Fibroblast of villous mesenchyme (primary cell): ENCODE data around the gene QRICH2. TPM values are rescaled to one million over a fixed set of nuclear protein-coding genes. Genes with fewer than 3 reads are reported as not detected.

Source experiments
- DNase-seq: peaks from one replicate; pipeline ENCODE4 v3.0.0-alpha.2; 2010; ENCODE audit warnings: low read depth
- H3K4me3 ChIP-seq: 2 replicates; pipeline ENCODE4 v1.5.1; 2011; ENCODE audit warnings: low read depth, mild to moderate bottlenecking, low read length
- total RNA-seq: library from RNA; depleted of rRNA; stranded (reverse); fragments of >200 nt; gene quantifications from 2 replicates; pipeline ENCODE4 v1.2.3, GENCODE V29; 2012
- TF ChIP-seq, protein P1 (sequence below): IDR thresholded peaks from 2 replicates; pipeline ENCODE4 v1.5.1; 2012; ENCODE audit warnings: low read depth, mild to moderate bottlenecking, low read length; ENCODE audit not compliant: insufficient read depth

Gene QRICH2
- total RNA-seq, 1 donor, result 2.2 TPM

DNA sequence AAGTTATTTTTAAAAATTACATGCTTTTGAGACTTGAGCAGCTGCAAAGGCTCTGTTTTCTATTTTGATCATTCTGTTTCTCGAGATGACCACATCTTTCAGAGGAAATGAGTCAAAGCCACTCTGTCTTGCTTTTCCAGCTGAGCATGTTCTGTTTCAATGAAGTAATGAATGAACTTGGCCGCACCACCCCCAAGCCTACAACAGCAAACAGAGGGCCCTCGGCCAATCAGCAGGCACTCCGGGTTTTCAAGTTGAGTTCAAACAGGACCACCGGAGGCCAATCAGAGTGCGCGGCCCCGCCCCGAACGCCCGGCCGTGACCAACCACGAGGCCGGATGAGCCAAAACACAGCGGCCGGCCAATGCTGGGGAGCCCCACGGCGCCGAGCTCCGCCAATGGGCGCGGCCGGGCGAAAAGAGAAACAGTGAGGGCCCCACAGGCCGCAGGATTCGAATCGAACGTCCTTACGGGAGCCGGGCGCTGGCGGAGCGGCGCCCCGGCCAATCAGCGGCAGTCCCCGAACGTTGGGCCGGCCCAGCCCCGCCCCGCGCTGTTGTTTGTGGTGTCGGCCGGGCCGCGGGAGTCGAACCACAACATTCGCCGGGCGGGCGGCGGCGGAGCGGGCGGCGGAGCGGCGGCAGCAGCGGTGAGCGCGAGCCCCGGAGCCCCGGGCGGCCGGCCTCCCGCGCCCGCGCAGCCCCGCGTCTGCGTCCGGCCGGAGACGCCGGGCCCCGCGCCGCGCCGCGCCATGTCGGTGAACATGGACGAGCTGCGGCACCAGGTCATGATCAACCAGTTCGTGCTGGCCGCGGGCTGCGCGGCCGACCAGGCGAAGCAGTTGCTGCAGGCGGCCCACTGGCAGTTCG is 43.1 kb downstream of the QRICH2 start, which contains the start of gene UBALD2:
Gene UBALD2, plus strand, starts transcription at position 594 of the 869 bp plus-strand sequence. Its CDS starts 158 bp downstream, at position 752.
- TF ChIP-seq, protein P1, sequence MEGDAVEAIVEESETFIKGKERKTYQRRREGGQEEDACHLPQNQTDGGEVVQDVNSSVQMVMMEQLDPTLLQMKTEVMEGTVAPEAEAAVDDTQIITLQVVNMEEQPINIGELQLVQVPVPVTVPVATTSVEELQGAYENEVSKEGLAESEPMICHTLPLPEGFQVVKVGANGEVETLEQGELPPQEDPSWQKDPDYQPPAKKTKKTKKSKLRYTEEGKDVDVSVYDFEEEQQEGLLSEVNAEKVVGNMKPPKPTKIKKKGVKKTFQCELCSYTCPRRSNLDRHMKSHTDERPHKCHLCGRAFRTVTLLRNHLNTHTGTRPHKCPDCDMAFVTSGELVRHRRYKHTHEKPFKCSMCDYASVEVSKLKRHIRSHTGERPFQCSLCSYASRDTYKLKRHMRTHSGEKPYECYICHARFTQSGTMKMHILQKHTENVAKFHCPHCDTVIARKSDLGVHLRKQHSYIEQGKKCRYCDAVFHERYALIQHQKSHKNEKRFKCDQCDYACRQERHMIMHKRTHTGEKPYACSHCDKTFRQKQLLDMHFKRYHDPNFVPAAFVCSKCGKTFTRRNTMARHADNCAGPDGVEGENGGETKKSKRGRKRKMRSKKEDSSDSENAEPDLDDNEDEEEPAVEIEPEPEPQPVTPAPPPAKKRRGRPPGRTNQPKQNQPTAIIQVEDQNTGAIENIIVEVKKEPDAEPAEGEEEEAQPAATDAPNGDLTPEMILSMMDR, result no peak
- DNase-seq, result peak; percentile 100
- peak within 1 kb of the TSS; percentile 81 for H3K4me3 ChIP-seq

DNA sequence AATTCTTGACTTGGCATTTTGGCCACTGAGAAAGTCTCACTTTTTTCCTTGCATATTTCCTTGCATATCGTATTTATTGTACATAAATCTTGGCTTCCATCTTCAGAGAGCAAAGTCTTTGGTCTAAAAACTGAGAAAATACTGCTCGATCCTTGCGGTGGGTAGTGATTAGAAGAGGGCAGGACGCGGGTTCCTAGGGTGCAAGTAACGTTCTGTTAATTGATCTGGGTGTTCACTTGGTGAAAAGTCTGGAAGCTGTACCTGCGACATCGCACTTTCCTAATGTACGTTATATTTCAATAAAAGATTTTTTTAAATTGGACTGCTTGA is 43.7 kb downstream of the QRICH2 start:
- H3K4me3 ChIP-seq, result peak overlapping the region; percentile 40
- DNase-seq, result no peak
- TF ChIP-seq, protein P1, result no peak

DNA sequence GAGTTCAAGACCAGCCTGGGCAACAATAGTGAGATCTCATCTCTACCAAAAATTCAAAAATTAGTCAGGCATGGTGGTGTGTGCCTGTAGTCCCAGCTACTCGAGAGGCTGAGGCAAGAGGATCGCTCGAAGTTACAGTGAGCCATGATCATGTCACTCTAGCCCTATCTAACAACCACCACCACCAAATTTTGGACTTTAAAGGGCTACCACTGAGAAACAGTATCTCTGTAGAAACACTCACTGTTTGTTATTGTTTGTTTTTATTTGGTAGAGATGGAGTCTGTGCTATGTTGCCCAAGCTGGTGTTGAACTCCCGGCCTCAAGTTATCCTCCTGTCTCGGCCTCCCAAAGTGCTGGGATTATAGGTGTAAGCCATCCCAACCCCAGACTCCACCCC is 44.2 kb downstream of the QRICH2 start:
- no peak overlapping the region for H3K4me3 ChIP-seq
- TF ChIP-seq, protein P1, result no peak
- DNase-seq, result no peak

DNA sequence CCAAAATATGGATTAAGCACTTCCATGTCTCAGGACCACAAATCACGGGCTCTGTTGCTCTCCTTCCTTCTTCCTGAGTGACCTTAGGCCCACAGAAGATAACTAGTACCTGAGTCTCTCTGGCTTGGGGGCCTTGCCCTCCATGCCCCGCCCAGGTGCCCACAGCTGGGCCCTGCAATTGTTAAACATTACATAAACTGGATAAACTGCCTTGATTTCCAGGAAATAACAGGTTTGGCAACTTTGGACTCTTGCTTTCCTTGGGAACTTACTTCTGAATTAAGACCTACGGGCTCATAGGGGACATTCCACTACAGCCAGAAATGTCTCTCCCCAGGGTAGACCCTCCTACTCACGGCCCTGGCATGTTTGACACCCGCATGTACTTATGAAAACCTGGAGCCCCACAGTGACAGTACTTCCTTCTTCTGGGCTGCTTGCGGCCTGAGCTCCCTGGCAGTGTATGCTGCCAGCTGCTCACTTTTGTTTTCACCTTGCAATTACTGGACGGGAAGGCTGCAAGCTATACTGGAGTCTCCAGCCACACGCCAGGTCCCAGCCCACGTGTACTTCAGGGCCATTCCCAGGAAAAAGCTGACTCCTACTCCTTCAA is 45.2 kb downstream of the QRICH2 start:
- H3K4me3 ChIP-seq, result no peak overlapping the region
- no peak for DNase-seq
- TF ChIP-seq, protein P1, result no peak

DNA sequence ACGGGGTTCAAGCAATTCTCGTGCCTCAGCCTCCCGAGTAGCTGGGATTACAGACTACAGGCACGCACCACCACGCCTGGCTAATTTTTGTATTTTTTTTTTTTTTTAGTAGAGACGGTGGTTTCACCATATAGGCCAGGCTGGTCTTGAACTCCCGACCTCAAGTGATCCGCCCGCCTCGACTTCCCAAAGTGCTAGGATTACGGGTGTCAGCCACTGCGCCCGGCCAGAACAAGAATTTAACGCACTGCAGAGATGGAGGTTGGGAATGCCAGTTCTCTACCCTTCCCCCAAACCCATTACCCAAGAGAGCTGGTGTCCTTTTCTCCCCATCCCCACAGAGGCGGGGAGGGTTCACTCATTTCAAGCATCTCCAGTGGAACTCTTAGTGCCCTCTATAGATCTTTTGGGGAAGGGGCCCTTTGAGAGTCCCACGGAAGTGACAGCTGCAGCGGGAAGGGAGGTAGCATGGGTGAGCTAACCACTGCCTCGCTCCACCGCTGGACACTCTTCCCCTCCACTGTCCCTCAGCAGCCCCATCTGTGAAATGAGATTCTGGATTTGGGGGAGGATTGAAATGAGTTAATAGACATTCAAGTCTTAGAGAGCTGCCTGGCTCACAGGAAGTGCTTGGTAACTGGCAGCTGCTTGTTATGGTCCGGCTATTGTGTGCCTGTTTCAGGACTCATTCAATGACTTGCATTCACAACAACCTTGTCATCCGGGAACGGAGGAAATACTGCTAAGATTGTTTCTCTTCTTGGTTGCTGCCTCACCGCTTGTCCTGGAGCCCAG is 46.5 kb downstream of the QRICH2 start:
- no peak for DNase-seq
- TF ChIP-seq, protein P1, result no peak
- no peak overlapping the region for H3K4me3 ChIP-seq

DNA sequence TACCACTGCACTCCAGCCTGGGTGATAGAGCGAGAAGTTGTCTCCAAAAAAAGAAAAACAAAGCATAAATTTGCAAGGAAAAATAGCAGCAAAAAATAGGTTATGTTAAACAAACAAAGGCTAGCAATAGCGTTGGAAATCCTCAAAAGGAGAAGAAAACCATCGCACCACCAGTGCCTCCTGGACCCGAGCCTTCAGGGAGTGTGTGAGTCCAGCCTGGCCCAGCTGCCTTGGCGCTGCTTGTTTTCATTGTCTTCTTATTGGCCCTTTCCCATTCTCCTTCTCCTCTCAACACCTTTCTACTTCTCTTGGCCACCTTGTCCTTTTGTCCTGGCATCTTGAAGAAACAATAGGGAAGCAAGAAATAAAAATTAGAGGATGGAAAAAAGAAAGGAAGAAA is 47.4 kb downstream of the QRICH2 start:
- no peak for DNase-seq
- TF ChIP-seq, protein P1, result no peak
- H3K4me3 ChIP-seq, result no peak overlapping the region
